NCI-H526 (cell line): ENCODE results near the gene PDE7B.

Experiments
- DNase-seq, 2 experiments: peaks; one replicate each; lab custom pipeline; 2025; lab: John Stamatoyannopoulos, UW

PDE7B gene

GRCh38 chr6:135851442-135852271 lies at the start of gene PDE7B:
Gene PDE7B (plus strand): TSS chr6:135851701.
- DNase-seq: peak in 1 of 2 experiments; percentile 44

DNA sequence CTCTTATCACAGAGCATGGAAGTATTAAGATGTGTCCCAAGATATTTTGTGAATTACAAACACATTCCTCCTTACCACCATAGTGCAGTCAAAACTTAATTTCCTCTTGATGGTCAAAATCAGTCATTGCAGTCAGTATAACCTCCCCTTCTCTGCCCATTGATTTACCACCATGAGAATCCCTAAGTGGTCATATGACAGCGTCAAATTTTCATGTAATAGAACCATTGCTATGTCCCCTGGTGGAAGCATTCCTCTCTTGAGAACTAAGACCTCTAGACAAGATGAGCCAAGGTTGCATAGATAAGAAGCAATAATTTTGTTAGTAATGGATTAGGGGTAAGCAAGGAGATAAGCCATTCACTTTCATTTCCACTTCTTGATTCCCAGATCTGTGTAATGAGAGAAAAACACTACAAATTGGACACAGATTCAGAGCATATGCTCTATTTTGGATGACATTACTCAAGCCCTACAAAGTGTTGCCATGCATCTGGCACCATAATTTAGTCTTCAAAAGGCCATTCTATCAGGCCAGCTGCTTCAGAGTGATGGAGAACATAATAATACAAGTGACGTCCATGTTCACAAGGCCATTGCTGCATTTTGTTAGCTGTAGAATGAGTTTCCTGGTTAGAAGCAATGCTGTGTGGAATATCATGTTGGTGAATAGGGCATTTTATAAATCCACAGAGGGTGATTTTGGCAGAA lies 49.6 kb upstream of the PDE7B start:
- DNase-seq: no peak

DNA sequence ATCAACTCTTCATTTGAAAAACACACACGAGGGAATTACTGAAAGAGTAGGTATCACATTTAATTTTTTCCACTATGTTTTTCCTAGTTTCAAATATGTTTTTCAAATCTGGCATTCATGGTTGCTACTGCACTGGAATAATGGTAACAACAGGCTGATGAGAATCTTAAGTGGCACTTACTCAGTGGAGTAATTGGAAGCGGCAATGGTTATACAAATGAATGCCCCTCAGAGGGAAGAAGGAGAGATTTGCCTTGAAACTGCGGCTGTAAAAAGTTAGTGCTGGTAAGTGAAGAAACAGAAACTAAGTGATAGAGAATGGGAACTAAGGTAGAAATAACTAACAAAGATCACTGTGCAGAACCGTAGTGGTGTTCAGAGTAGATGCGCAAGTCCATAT lies 41.0 kb upstream of the PDE7B start:
- DNase-seq: no peak

DNA sequence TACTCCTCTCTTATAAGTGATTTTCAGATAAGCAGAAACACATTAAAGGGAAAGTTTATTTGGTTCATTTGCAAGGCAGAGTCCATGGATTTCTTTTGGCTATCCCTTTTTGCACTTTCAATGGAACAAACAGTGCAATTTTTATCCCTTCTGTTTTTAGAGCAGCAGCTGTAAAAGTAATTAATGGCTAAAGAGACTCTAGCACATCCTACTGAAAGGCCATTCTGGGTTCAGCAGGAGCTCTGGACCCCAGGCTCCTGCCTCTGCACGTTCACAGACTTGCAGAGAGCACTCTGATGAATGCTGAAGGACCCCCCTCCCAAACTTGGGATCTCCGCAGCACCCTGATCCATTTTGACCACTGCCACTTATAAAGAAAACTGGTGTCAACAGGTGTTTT lies 40.3 kb upstream of the PDE7B start:
- DNase-seq: no peak

- DNase-seq: no peak
Observed at GRCh38 chr6:135811644-135812526, 39.6 kb upstream of the PDE7B start.

DNA sequence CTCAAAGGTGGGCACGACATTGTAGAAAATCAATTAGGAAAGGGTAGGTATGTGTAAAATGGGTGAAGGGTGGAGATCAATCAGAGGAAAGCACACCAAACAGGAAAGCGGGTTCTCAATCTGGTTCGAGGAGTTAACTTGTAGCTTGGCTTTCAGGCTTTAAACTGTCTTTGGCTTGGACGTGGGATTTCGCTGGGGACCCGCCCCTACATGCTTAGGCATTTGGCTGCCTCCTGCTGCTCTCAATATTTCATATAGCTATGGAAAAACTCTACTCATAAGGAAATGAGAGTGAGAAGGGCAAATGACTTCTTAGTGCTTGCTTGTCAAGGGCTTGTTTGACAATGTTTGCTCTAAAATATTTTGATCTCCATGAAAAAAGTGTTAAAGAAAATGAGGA lies 38.1 kb upstream of the PDE7B start:
- DNase-seq: no peak

DNA sequence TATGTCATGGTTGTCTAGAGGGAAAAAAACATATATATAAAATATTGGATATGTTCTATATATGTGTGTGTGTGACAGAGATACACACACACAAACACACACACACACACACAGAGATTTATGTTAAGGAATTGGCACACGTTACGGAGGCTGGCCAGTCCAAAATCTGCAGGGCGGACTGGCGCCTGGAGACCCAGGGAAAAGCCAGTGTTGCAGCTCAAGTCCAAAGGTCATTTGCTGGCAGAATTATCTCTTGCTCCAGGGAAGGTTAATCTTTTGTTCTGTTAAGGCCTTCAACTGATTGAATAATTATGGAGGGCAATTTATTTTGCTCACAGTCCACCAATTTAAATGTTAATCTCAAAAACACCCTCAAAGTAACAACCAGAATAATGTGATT lies 37.5 kb upstream of the PDE7B start:
- DNase-seq: peak in 1 of 2 experiments; percentile 7

DNA sequence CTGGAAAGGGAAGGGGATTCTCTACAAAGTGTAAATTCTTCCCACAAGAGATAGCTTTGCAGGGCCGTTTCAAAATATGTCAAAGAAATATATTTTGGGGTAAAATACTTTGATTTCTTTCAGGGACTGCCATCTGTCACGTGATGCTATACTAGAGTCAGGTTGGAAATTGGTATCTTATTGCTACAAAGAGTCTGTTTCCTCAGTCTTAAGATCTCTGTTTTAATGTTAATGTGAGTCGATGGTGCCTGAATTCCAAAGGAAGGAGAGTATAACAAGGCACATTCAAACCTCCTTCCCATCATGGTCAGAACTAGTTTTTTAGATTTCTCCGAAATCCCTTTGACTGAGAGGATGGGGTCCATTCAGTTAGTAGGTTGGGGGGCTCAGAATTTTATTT lies 36.3 kb upstream of the PDE7B start:
- DNase-seq: no peak

DNA sequence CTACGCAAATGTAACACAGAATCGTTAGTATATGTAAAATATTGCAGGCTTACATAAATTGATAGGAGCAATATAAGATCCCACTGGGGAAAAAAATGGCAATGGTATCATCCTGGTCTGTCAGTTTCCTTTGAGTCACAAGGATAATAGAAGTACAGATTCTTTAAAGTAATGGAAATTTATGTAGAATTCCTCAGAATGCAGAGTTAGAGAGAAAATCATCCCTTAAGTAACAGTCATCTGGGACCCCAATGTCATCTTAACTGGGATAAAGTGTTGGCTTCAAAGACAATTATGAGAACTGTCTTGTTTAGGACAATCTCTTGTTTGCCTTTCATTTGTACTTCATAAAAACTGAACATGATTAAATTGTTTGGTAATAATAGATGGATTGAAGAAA lies 34.5 kb upstream of the PDE7B start:
- DNase-seq: no peak

GRCh38 chr6:135819665-135820064 lies 31.8 kb upstream of the PDE7B start:
- no peak for DNase-seq

- no peak for DNase-seq
Observed at GRCh38 chr6:135820340-135820739, 31.2 kb upstream of the PDE7B start.

DNA sequence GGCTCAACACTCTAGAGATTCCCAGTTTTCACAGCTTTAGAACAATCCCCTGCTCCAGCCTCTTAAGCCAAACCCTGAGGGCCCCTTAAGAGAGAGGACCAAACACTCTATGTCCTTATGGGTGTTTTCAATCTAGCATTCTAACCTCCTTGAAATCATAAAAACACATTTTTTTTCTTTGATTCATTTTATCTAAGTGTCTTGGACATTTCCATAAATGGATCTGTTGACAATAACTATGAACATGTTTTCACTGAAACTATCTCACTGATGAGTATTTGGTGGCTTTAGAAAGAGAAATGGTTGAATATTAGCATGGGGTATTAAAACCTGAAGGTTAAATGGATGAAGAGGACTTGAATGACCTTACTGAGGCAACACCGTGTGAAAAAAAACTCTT lies 27.6 kb upstream of the PDE7B start:
- DNase-seq: no peak

DNA sequence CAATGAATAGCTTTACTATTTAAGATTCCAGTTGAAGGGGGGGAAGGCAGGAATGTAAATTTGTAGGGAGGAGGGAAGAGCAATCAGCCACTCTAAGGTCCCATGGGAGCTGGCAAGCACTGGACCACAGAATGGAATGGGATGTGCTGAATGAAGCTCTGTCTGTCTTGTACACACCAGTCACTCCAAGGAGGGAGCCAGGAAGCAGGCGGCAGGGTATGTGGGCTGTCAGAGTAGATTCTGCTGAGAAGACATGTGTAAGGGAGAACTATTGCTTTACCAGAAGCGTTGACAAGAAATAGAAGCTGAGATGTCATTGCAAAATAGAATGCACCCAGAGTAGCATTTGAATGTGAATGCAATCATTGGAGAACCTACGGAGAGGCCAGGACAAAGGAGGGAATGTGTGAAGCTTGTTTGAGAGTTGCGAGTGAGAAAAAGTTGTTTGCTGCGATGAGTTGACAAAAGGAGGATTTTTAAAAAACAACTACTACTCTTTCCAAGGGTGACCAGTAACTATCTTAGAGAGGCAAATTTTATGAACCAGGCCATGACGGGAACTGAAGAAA lies 25.2 kb upstream of the PDE7B start:
- DNase-seq: peak in 1 of 2 experiments; percentile 6

DNA sequence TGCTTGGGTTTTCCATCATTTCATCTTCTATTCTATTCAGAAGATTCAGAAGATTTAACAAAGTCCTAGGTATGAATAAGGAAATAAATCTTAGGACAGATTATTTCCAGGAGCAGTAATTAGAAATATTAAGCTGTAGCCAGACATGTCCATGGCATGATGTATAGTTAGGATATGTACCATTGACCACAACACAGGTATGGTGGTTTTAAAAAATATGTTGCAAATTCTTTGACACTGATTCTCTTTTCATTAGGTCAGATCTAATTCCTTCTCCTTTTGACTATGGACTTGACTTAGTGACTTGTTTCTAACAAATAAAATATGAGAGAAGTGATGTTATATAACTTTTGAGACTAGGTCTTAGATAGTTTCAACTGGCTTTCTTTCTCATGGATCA lies 23.5 kb upstream of the PDE7B start:
- DNase-seq: no peak

DNA sequence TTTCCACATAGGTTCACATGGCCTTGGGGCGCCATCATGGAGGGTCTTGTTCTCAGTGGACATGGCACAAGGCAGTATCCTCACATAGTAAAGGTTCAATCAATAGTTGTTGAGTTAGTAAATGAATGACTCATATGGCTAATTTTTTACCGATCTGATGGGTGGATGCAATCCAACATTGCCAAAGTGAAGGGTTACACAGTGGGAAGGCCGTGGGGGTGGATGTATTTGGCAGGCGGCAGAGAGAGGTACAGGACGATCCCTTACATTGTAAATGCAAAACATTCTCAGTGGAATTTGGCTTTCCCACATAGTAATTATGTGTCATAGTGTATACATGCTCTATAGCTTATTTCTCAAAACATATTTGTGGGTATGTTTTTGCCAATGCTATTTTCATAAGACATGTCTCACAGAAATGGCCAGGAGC lies 21.0 kb upstream of the PDE7B start:
- DNase-seq: no peak

DNA sequence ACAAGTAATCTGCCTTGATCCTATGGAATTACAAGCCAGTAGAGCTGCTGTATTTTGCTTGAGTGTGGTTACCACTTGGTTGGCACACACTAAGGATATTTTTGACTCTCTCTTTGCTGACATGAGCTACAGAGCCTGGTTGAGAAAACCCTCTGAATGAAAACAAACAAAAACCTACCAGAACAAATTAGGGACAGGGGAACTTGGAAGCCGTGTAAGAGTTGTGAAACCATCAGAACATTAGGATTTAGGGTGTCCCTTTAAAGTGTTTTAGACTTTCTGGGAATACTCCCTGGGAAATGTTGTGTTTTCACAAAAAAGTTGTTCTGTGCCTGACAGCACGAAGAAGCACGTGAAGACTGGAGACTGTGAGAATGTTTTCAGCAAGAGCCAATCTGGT lies 20.5 kb upstream of the PDE7B start:
- DNase-seq: no peak

GRCh38 chr6:135832166-135832565 lies 19.3 kb upstream of the PDE7B start:
- DNase-seq: no peak

GRCh38 chr6:135833771-135834170 lies 17.7 kb upstream of the PDE7B start:
- DNase-seq: no peak

GRCh38 chr6:135837735-135838449 lies 13.6 kb upstream of the PDE7B start:
- DNase-seq: no peak

- DNase-seq: no peak
Observed at GRCh38 chr6:135839121-135839520, 12.4 kb upstream of the PDE7B start.

DNA sequence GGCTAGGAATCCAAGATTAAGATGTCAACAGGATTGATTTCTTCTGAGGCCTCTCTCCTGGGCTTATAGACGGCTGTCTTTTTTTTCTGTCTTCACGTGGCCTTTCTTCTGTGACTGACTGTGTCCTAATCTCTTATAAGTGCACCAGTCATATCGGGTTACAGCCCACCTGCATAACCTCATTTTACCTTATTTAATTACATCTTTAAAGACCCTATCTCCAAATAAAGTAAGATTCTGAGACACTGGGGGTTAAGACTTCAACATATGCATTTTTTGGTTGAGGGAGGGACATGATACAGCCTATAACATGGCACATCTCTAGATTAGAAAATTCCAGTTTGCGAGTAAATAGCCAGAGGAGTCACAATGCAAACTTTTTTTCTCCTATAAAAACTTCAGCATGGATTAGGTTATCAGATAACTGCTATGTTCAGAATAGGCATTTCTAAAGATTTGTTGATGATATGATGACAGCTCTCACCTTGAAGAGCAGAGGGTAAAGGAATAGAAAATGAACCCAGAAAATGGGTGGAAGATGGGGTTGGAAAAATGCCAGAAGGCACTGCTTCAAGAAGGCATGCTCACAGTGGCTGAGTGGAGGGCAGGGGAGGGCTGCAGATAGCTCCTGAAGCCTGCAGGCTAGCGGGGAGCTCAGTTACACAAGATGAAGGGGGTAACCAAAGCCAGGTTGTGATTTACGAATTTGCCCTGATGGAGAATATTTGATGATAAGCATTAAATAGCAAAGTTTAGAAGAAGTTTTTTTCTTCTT lies 8.7 kb upstream of the PDE7B start:
- no peak for DNase-seq
